Right lung (tissue), 5 donors: ENCODE data around the gene PHEX. TPM values are rescaled to one million over a fixed set of nuclear protein-coding genes. Genes with fewer than 3 reads are reported as not detected.

Source experiments
- DNase-seq, 2 donors: peaks; one replicate each; pipeline ENCODE4 v3.0.0-alpha.2; 2013
- polyA plus RNA-seq, 5 donors: library from polyadenylated mRNA; unstranded; fragments of 120-200 nt; gene quantifications; one replicate each; pipeline versions ENCODE4 v1.2.1 to v1.2.3, GENCODE V29; 2013; ENCODE audit warnings: inconsistent platforms in 1 of 5, low replicate concordance in 1 of 5; ENCODE audit not compliant: insufficient read length in 5 of 5, insufficient read depth in 1 of 5

PHEX gene
- polyA plus RNA-seq, 5 donors = 7.5 to 22.3 (median 10.5) TPM

DNA sequence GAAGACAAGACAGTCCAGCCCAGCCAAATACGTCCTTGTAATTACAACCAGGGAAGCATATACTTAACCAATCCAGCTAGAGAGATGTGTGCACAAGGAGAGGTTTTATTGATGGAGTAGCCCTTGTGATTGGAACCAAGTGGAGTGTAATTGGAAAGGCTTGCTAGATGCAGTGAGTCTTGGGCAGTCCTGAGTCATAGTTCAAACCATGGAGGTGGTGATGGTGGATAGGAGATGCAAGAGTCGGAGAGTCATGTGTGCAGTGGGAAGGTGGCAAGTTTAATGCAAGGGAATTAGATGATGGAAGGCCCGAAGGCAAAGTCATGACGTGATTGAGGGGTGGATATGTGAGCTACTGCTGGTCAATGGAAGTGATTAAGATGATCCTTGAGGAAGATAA is 63.7 kb downstream of the PHEX start:
- DNase-seq = no peak

DNA sequence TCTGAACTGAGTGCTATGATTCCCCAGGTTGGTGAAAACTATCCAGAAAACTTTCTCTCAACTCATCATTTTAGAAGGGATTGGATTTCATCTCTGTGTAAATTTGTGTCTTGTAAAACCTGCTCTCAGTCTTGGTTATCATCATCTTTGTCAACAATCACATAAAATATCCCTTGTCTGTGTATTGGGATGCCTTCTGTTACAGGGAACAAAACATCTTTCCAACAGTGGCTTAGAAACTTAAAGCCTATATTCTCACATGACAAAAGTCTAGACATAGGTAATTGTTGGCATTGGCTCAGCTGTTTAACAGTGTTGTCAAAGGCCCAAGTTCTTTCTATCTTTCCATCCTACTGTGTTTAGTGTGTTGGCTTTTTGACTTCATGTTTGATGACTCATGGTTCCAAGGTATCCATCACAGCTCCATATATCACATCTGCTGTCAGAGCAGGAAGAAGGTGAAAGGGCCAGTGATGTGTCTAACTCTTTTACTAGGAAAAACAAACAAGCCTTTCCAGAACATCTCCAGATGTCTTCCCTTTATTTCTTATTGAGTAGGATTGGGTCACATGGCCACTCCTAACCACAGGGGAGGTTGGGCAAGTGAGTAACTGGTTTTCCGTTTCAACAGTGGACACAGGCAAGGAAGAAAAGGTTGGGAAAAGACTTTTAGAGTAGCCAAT is 65.0 kb downstream of the PHEX start:
- no peak for DNase-seq

DNA sequence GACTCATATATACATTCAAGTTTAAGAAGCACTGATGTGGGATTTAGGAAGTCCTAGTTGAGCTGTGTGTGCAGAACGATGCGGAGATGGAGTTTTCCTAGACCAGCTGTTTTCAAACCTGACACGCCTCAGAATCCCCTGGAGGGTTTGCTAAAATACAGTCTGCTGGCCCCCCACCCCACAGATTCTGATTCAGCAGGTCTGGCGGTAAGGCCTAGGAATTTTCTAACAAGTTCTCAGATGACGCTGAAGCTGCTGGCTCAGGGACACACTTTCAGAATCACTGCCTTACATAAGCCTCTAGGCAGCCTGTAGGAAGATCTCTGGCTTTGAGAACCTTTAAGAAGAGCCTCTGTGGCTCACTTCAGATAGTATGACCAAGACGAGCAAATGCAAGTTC is 73.1 kb downstream of the PHEX start:
- DNase-seq = no peak

DNA sequence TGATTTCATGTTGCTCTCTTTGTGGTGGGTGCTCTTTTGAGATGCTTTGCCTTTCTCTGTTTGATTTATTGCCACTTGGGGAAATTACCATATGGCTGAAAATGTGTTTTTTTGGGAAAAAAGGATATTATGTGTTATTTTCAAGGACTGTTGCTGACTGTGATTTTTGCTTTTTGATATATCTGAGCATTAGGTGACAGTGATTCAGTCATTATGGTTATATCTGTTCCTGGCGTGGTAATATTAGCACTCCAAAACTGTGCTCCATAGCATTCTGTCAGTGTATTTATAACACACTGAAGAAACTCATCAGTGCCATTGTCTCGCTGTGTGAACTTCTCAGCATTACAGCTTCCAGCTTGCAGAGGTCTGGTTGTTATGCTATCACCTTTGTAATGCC is 73.8 kb downstream of the PHEX start:
- peak in 1 of 2 donors; percentile 37 for DNase-seq

DNA sequence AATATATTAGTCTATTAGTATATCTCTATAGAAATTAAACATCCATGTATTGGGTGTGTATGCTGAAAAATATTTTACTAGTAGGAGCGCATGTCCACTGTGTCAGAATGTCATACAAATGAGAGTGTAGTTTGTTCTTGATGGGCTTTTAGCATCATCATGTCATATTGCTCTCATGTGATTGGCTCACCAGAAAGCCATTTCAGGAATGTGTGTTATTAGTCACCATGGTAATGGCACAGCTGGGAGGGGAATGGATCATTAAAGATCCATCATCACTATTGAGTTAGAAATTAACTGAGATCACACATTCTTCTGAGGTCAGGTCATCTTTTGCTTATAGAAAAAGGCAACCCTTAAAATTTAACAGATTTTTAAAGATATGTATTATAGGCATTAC is 77.3 kb downstream of the PHEX start:
- peak; percentile 30 to 40 for DNase-seq

DNA sequence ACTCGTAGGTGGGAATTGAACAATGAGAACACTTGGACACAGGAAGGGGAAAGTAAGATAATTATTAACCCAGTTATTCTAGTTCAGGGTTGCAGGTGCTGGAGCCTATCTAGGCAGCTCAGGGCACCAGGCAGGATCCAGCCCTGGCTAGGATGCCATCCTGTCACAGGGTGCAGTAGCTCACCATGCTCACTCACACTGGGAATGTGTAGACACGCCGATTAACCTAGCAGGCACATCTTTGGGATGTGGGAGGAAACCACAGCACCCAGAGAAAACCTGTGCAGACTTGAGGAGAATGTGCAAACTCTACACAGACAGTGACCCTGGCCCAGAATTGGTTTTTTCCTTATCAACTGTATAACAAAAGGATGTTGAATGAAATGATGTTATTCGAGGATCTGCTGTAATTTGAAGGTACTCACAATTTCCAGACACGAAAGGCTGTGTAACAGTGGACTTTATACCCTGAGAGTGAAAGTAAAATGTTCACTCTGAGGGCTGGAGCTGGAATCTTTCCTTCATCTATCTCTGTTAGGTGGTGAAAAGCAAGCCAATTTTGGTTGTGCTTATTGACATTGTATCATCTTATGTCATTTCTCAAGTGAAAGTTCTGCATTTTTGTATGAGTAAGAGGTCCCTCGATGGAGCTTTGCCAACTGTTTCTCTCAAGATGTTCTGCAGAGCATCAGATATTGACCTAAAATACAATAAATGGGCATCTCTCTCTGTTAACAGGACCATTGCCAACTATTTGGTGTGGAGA is 78.8 kb downstream of the PHEX start:
- no peak for DNase-seq

DNA sequence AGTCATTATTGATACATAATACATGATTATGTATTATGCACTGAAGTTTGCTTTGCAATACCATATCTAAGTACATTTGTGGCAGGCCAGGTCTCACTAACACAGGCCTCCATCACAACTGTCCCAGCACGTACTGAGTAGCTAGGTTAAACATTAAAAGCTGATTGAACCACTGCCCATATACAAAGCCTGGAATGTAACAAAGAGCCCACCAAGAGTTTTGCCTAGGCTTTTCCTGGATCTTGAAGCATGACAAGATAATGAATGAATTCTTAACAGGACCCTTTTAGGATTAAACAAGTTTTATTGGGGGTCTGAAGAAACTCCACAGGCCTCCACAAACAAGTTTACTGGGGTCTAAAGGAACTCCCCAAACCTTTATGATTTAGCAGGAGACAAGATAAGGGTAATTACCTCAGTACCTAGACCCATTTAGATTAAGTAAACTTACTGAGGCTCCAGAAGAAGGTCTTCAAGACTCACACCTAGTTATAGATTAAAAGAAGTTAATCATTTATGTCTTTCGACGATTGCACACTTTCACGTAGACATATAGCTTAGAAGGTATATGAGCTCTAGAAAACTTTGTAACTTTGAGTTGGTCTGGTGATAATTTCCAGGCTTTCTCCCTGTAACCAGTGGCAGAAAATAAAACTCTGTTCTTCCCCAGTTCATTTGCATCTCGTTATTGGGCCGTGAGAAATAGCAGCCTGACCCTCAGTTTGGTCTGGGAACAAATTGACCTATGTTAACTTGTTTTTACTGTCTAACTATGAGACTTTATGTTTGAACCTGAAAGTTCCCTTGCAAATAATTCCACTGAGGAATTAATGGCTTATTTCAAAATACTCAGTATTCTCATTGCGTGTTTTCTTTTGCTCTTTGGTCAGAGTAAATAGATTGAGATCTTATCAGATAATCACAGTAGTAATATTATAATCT is 84.8 kb downstream of the PHEX start:
- DNase-seq = no peak

DNA sequence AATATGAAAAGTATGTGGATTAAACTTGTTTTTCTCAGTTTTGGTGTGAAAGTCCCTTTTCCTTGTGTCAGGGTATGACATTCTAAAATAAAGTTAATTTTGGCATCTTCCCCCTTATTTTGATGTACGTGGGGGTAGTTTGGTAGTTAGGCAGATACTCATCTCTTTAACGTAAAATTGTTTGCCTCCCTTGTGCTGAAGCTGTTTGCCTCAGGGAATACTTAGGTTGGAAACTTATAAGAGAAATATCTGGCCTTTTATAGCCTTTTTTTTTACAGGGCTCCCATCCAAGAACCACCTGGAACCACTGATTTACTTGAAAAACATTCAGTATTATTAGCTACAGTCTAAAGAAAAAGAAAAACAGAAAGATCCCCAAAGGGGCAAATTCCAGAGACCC is 85.5 kb downstream of the PHEX start:
- no peak for DNase-seq

DNA sequence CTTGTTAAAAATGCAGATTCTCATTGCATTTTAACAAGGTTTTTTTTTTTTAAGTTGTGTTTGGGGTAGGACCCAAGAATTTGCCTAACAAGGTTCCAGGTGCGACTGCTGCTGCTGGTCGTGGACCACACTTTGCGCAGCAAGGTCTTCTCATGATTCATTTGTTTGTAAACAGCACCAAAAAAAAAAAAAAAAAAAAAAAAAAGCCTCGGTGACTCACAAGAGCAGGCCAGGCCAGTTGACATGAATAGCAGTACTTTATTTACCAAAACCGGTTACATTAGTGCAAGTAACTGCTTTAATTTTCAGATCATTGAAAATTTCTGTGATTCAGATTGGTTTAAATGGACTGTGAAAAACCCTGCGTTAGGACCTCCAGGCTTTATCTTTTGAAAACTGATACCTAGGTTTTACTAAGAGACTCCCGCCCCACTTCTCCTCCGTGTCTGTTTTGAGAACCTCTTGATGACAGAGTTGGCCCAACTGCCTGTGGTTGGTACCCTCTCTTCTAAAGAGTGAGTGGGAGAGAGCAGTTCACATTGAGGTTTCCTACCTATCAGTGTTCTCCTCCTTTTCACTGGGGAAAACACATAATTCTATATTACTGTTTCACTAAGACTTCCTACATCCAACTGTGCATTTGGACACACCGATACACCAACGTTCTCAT is 86.2 kb downstream of the PHEX start:
- no peak for DNase-seq

DNA sequence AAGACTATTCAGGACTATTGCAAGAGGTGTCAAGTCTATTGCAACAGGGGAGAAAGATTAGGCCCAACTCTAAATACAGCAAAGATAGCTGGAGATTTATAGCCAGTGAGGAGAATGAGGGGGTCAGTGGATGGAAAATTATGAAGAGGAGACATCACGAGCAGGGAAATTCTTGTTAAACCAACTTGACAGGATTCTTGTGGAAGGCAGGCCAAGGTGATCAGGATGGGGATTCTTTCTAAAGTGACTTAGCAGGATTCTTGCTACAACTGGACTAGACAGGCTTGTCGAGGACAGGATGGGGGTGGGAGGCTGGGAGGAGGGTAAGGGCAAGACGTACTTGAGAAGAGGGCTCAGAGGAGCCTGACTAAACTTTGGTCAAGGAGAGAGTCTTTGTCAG is 89.0 kb downstream of the PHEX start:
- DNase-seq = no peak

DNA sequence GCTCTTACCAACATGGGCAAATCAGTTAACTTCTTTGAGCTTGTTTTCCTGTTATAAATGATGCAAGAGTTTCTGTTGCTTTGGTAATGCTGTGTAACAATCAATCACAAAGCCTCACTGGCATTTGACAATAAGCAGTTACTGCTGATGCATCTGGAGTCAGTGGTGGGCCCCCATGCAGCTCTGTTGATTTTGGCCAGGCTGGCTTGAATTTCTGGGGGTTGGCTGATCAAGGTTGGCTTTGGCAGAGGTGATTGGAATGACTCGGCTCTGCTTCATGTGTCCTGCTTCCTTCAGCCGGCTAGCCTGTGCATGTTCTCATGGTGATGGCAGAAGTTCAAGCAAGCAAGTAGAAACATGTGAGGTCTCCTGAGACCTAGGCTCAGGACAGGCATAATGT is 90.4 kb downstream of the PHEX start:
- DNase-seq = no peak

DNA sequence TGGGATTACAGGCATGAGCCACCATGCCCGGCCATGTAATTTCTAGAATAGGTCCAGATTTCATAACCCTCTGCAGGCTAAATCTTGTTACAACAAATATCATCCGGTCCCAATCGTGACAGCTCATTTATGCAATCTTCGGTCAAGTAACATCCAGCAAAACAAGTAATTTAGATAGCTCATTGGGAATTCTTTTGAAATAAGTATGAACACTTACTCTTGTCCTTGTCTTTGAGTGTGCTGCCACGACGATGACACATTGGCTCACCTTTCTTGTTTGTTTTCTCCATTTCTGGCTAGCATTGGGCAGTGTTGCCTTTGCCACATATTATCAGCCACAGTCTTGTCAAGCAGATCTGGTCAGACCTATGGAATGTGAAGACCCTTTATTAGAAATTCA is 92.0 kb downstream of the PHEX start:
- DNase-seq = no peak

DNA sequence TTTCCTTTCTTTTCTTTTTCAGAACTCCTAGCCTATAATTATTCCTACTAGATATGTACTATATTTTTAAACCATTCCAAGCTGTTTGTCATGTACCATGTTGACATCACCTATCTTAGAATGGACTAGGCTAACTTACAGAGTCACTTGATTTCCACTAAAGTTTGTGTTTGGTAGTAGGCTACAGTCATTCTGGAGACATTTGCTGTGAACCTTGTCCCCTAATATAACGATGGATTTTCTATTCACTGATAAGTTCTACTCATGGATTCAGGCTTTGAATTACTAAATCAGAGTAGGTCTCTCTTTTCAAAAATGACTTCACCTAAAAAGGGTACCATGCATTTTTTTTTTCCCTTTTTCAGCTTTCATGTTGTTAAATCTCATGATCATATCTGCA is 93.4 kb downstream of the PHEX start:
- no peak for DNase-seq

DNA sequence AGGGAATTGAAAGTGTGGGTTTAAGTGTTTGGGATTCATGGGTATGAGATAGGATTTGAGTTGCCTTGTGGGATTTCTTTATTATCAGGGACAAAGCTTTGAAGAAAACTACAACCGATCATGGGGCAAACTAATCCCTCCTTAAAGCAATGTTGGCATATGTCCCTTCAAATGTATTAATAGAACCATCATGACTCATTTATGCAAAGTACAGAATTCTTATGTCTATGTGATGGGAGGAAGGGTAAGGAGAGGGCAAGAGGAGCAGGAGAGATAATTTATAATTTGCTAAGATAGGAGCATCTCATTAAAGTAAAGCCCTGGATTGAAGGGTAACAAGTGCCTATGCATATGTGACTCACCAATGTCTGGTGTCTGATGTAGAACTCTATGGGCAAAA is 94.2 kb downstream of the PHEX start:
- no peak for DNase-seq

DNA sequence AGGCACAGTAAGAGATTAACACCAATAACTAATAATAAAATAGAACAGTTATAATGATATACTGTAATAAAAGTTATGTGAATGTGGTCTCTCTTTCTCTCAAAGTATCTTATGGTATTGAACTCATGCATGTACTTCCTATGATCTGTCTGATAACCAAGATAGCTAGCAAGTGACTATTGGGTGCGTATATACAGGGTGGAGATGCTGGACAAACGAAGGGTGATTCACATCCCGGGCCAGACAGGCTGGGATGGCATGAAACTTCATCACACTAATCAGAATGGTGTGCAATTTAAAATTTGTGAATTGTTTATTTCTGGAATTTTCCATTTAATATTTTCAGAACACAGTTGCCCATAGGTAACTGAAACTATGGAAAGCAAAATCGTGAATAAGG is 96.8 kb downstream of the PHEX start:
- DNase-seq = no peak

DNA sequence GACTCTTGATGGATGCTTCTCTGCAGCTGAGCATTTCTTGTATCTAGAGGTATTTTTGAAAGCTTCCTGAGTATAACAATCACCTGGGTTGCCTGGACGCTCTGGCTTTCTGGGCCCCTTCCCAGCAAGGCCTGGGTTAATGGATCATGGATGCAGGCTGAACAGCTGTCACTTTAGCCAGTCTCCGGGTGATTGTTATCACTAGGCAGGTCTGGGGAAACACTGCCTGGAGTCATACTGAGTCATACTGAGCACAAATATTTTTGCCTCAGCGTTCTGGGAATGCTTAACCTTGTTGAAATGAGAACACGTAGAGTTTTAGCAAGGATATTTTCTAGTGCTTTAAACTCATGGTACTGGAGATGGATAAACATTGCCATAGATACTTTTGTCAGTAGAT is 102.6 kb downstream of the PHEX start:
- no peak for DNase-seq

DNA sequence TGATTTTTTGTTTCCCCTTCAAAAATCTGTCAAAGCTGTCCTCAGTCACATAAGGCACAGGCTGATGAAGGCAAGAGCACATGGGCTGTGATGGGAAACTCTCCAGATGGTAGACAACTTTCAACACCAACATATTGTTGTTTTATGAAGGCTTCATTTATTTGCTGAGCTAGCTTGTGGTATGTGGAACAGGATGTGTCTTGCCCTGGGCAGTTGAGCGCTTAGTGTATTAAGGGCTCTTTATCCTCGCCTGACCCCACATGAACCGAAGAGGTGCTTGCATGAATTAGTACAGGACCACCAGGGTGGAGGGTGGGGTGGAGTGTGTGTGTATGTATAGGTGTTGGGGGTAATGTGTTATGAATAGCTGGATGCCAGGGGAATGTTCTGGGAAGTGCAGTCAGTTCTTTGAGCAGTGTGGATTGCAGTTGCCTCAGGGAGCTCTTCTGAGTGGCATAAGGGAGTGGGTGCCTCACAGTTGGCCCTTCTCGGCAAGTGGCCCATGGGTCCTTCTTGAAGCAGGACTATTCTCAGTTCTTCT is 103.1 kb downstream of the PHEX start:
- peak; percentile 68 to 73 for DNase-seq

DNA sequence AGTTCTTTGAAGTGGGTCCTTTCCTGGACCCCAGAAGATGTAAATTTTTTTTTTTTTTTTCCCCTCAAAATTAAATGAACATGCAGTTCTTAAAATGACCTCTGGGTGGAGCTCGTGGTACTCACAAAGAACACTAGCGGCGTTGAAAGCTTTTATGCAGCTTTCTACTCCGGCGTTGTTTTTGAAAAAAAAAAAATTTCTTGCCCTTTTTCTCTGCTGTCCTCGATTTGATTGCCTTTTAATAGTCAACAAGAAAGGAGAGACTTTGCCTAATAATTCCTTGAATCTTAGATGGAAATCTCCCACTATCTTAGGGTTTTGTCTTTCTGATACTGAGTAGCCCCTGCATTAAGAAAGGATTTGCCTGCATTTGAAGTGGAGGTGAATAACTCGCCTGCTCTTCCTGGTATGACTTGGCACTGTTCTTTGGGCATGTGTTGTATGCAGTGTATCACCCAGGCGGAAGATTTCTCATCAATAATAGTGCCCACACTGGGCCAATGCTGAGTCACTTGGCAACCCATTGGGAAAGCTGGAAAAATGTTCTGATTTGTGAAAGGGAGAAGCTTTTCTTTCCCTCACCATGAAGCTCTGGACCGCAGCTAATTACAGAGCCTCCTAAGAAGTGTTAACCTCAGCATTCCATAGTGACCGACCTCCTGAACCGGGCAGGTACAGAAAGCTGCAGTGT is 104.0 kb downstream of the PHEX start:
- DNase-seq = peak; percentile 43 to 60

DNA sequence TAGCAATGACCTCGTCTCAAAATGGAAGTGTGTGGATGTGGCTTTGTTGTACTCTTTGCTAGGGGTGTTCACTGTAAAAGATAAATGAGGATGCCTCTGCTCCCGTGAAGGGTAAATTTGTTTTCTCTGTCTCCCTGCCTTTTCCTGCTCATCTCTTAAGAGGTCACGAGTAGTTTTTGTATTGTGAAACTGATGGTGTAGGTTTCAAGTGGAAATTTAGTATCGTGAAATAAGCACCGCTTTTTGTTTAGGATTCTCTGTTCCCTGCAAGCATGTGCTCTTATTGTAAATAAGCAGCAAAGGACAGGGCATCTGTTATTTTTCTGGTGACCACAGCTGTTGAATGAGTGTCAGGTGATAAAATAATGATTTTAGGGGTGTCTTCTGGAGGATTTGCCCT is 104.6 kb downstream of the PHEX start:
- no peak for DNase-seq

DNA sequence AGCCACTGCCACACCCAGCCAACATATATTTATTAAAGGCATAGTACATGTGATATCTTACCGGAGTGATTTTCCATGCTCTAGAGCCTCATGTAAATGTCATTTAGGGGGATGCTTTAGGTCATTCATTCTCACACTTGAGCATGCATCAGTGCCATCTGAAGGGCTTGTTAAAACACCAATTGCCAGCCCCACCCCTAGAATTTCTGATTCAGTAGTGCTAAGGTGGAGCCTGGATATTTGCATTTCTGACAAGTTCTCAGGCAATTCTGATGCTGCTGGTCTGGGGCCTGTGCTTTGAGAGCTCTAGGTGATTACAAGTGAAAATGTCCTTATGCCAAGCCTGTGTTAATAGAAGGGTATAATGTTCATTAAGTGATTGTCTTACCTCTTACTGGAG is 107.7 kb downstream of the PHEX start:
- DNase-seq = no peak
